Karpas-422 (cell line): ENCODE results near the gene C16orf82. TPM values are rescaled to one million over a fixed set of nuclear protein-coding genes. Genes with fewer than 3 reads are reported as not detected.

Experiments
- DNase-seq: peaks from one replicate; pipeline ENCODE4 v3.0.0-alpha.2; 2015
- H2AFZ ChIP-seq: fragments of 200-600 bp; sonication (generic); 2 replicates; pipeline ENCODE4 v1.6.1; 2014; ENCODE audit warnings: antibody characterized with exemption, low read length, mixed read lengths
- H3K27ac ChIP-seq: fragments of 200-600 bp; sonication (generic); 2 replicates; pipeline ENCODE4 v1.5.1; 2014; ENCODE audit warnings: mild to moderate bottlenecking, low read length, moderate library complexity
- H3K27me3 ChIP-seq: fragments of 200-600 bp; sonication (generic); 2 replicates; pipeline ENCODE4 v1.6.1; 2014; ENCODE audit warnings: low read length, mixed read lengths
- H3K36me3 ChIP-seq: fragments of 200-600 bp; sonication (generic); 2 replicates; pipeline ENCODE4 v1.6.1; 2014; ENCODE audit warnings: low read length, mixed read lengths; ENCODE audit not compliant: insufficient read depth
- H3K4me1 ChIP-seq: fragments of 200-600 bp; sonication (generic); 2 replicates; pipeline ENCODE4 v1.6.1; 2014; ENCODE audit warnings: mild to moderate bottlenecking, low read length, mixed read lengths
- H3K4me2 ChIP-seq: fragments of 200-600 bp; sonication (generic); 2 replicates; pipeline ENCODE4 v1.6.1; 2014; ENCODE audit warnings: low read length, low read depth, mild to moderate bottlenecking; ENCODE audit not compliant: poor library complexity, severe bottlenecking
- H3K4me3 ChIP-seq: fragments of 200-600 bp; sonication (generic); 2 replicates; pipeline ENCODE4 v1.5.1; 2014; ENCODE audit warnings: mild to moderate bottlenecking, antibody characterized with exemption, low read length, mixed read lengths
- H3K79me2 ChIP-seq: fragments of 200-600 bp; sonication (generic); 2 replicates; pipeline ENCODE4 v1.6.1; 2014; ENCODE audit warnings: mild to moderate bottlenecking, low read length, mixed read lengths
- H3K9ac ChIP-seq: fragments of 200-600 bp; sonication (generic); 2 replicates; pipeline ENCODE4 v1.6.0; 2014; ENCODE audit warnings: low read length
- H3K9me2 ChIP-seq: fragments of 200-600 bp; sonication (generic), shearing (Covaris generic); replicated peaks from 2 replicates; pipeline ENCODE4 v1.6.0; 2014; ENCODE audit warnings: mild to moderate bottlenecking, low read length, moderate library complexity; ENCODE audit not compliant: insufficient read depth
- H3K9me3 ChIP-seq: fragments of 300-700, 200-600 bp; sonication (generic); 2 replicates; pipeline ENCODE4 v1.6.1; 2014; ENCODE audit warnings: low read length, mixed read lengths
- H4K20me1 ChIP-seq: fragments of 200-600 bp; sonication (generic); 2 replicates; pipeline ENCODE4 v1.6.1; 2014; ENCODE audit warnings: mild to moderate bottlenecking, antibody characterized with exemption, low read length, low read depth; ENCODE audit not compliant: insufficient read depth
- total RNA-seq: library from RNA; depleted of rRNA; stranded (reverse); fragments of >200 nt; shearing (Covaris generic); gene quantifications from 2 replicates; pipeline ENCODE4 v1.2.3, GENCODE V29; 2014; ENCODE audit warnings: low replicate concordance; rRNA removed

C16orf82 gene
- not detected in 2 replicates for total RNA-seq

GRCh38 chr16:27066668-27067537, at the start of gene C16orf82:
TSS of gene C16orf82 (plus strand) at chr16:27066927.
- Histone ChIP-seq H3K4me3 (no peak within 1 kb of the TSS), H3K9me3 (no peaks in the 10 kb centered on the region), H3K27ac (no peak within 1 kb of the TSS), H3K27me3 (no peaks in the 10 kb centered on the region), H3K36me3 (no peaks in the 10 kb centered on the region), H3K9me2 (no peaks in the 10 kb centered on the region), H3K4me1 (no peaks in the 10 kb centered on the region), H3K9ac (no peak within 1 kb of the TSS), H3K79me2 (no peaks in the 10 kb centered on the region), H4K20me1 (no peaks in the 10 kb centered on the region), H2AFZ (no peak within 1 kb of the TSS), H3K4me2 (no peak within 1 kb of the TSS)
- DNase-seq = no peak

- Histone ChIP-seq H3K4me2 (no peak overlapping the region), H3K9ac (no peak overlapping the region), H3K36me3 (no peaks in the 10 kb centered on the region), H3K27me3 (no peaks in the 10 kb centered on the region), H3K4me3 (no peak overlapping the region), H3K79me2 (no peaks in the 10 kb centered on the region), H3K9me2 (no peaks in the 10 kb centered on the region), H2AFZ (no peak overlapping the region), H4K20me1 (no peaks in the 10 kb centered on the region), H3K27ac (no peak overlapping the region), H3K4me1 (no peaks in the 10 kb centered on the region), H3K9me3 (no peaks in the 10 kb centered on the region)
- DNase-seq = no peak
These were observed 46.7 kb upstream of the C16orf82 start for GRCh38 chr16:27020031-27020430.

GRCh38 chr16:27024010-27024409, 42.7 kb upstream of the C16orf82 start:
- Histone ChIP-seq H4K20me1 (no peaks in the 10 kb centered on the region), H3K79me2 (no peaks in the 10 kb centered on the region), H3K9me2 (no peaks in the 10 kb centered on the region), H3K4me2 (no peak overlapping the region), H3K9me3 (no peaks in the 10 kb centered on the region), H3K27me3 (no peaks in the 10 kb centered on the region), H3K9ac (no peak overlapping the region), H3K27ac (no peak overlapping the region), H3K4me3 (no peak overlapping the region), H3K4me1 (no peaks in the 10 kb centered on the region), H3K36me3 (no peaks in the 10 kb centered on the region), H2AFZ (no peak overlapping the region)
- no peak for DNase-seq

- H3K36me3 ChIP-seq = no peaks in the 10 kb centered on the region
- no peaks in the 10 kb centered on the region for H4K20me1 ChIP-seq
- H3K4me3 ChIP-seq = no peak overlapping the region
- H3K9me2 ChIP-seq = no peaks in the 10 kb centered on the region
- no peak for DNase-seq
- no peak overlapping the region for H3K4me2 ChIP-seq
- no peak overlapping the region for H2AFZ ChIP-seq
- no peak overlapping the region for H3K27ac ChIP-seq
- H3K9ac ChIP-seq = no peak overlapping the region
- H3K4me1 ChIP-seq = no peaks in the 10 kb centered on the region
- no peaks in the 10 kb centered on the region for H3K9me3 ChIP-seq
- H3K27me3 ChIP-seq = no peaks in the 10 kb centered on the region
- no peaks in the 10 kb centered on the region for H3K79me2 ChIP-seq
These were observed 41.1 kb upstream of the C16orf82 start for GRCh38 chr16:27025581-27025980.

GRCh38 chr16:27027971-27028370, 38.8 kb upstream of the C16orf82 start:
- Histone ChIP-seq H3K79me2 (no peaks in the 10 kb centered on the region), H3K9ac (no peak overlapping the region), H3K9me3 (no peaks in the 10 kb centered on the region), H3K36me3 (no peaks in the 10 kb centered on the region), H3K4me2 (no peak overlapping the region), H3K27me3 (no peaks in the 10 kb centered on the region), H4K20me1 (no peaks in the 10 kb centered on the region), H3K9me2 (no peaks in the 10 kb centered on the region), H3K4me3 (no peak overlapping the region), H3K27ac (no peak overlapping the region), H2AFZ (no peak overlapping the region), H3K4me1 (no peaks in the 10 kb centered on the region)
- no peak for DNase-seq

- no peak overlapping the region for H3K27ac ChIP-seq
- H3K9me2 ChIP-seq = no peaks in the 10 kb centered on the region
- H4K20me1 ChIP-seq = no peaks in the 10 kb centered on the region
- no peak overlapping the region for H3K9ac ChIP-seq
- DNase-seq = no peak
- H3K36me3 ChIP-seq = no peaks in the 10 kb centered on the region
- no peaks in the 10 kb centered on the region for H3K79me2 ChIP-seq
- H3K4me2 ChIP-seq = no peak overlapping the region
- no peaks in the 10 kb centered on the region for H3K4me1 ChIP-seq
- H3K27me3 ChIP-seq = no peaks in the 10 kb centered on the region
- H3K4me3 ChIP-seq = no peak overlapping the region
- H3K9me3 ChIP-seq = no peaks in the 10 kb centered on the region
- H2AFZ ChIP-seq = no peak overlapping the region
These were observed 38.1 kb upstream of the C16orf82 start for GRCh38 chr16:27028591-27029110.

- no peaks in the 10 kb centered on the region for H4K20me1 ChIP-seq
- H3K79me2 ChIP-seq = no peaks in the 10 kb centered on the region
- H3K27ac ChIP-seq = no peak overlapping the region
- H3K36me3 ChIP-seq = no peaks in the 10 kb centered on the region
- DNase-seq = no peak
- H2AFZ ChIP-seq = no peak overlapping the region
- H3K27me3 ChIP-seq = no peaks in the 10 kb centered on the region
- no peak overlapping the region for H3K4me2 ChIP-seq
- no peaks in the 10 kb centered on the region for H3K9me3 ChIP-seq
- no peaks in the 10 kb centered on the region for H3K9me2 ChIP-seq
- no peak overlapping the region for H3K9ac ChIP-seq
- no peaks in the 10 kb centered on the region for H3K4me1 ChIP-seq
- no peak overlapping the region for H3K4me3 ChIP-seq
These were observed 37.2 kb upstream of the C16orf82 start for GRCh38 chr16:27029525-27029924.

- Histone ChIP-seq H3K4me1 (no peaks in the 10 kb centered on the region), H3K9me3 (no peaks in the 10 kb centered on the region), H3K27me3 (no peaks in the 10 kb centered on the region), H3K4me2 (no peak overlapping the region), H3K27ac (no peak overlapping the region), H3K79me2 (no peaks in the 10 kb centered on the region), H3K9me2 (no peaks in the 10 kb centered on the region), H3K36me3 (no peaks in the 10 kb centered on the region), H4K20me1 (no peaks in the 10 kb centered on the region), H3K9ac (no peak overlapping the region), H2AFZ (no peak overlapping the region), H3K4me3 (no peak overlapping the region)
- no peak for DNase-seq
These were observed 33.3 kb upstream of the C16orf82 start for GRCh38 chr16:27033281-27033979.
